GM23248 (cell line): ENCODE measurements around the gene CMYA5. TPM values are rescaled to one million over a fixed set of nuclear protein-coding genes. Genes with fewer than 3 reads are reported as not detected.
"Not testable (repeated sequence)": the region's sequence is repeated elsewhere in the genome, so short reads cannot be mapped to it uniquely, and the experiment has no call there.

Source experiments
- DNase-seq: peaks from one replicate; pipeline ENCODE4 v3.0.0-alpha.2; 2015
- H2AFZ ChIP-seq: fragments of 200-600 bp; sonication (generic); 2 replicates; pipeline ENCODE4 v1.6.1; 2016; ENCODE audit warnings: antibody characterized with exemption
- H3F3A ChIP-seq: fragments of 200-600 bp; sonication (generic); 2 replicates; pipeline ENCODE4 v1.6.1; 2016; ENCODE audit warnings: mild to moderate bottlenecking, antibody characterized with exemption, mixed run types; ENCODE audit not compliant: insufficient read depth
- H3K27ac ChIP-seq: fragments of 200-600 bp; sonication (generic); 2 replicates; pipeline ENCODE4 v1.5.1; 2016; ENCODE audit warnings: mild to moderate bottlenecking
- H3K27me3 ChIP-seq: fragments of 200-600 bp; sonication (generic); replicated peaks from 2 replicates; pipeline ENCODE4 v1.6.1; 2016; ENCODE audit warnings: mild to moderate bottlenecking; ENCODE audit not compliant: insufficient read depth
- H3K36me3 ChIP-seq: fragments of 200-600 bp; sonication (generic); 2 replicates; pipeline ENCODE4 v1.6.1; 2016; ENCODE audit warnings: low read depth, mild to moderate bottlenecking
- H3K4me1 ChIP-seq: fragments of 200-600 bp; sonication (generic); 2 replicates; pipeline ENCODE4 v1.6.1; 2016; ENCODE audit warnings: mild to moderate bottlenecking; ENCODE audit not compliant: insufficient read depth
- H3K4me2 ChIP-seq: fragments of 200-600 bp; sonication (generic); one replicate; pipeline ENCODE4 v1.6.1; 2016; ENCODE audit warnings: mild to moderate bottlenecking; ENCODE audit not compliant: unreplicated experiment
- H3K4me3 ChIP-seq: fragments of 200-600 bp; sonication (generic); 2 replicates; pipeline ENCODE4 v1.5.1; 2016; ENCODE audit warnings: mild to moderate bottlenecking
- H3K79me2 ChIP-seq: fragments of 200-600 bp; sonication (generic); 2 replicates; pipeline ENCODE4 v1.6.1; 2016; ENCODE audit warnings: mild to moderate bottlenecking; ENCODE audit not compliant: insufficient read depth
- H3K9ac ChIP-seq: fragments of 200-600 bp; sonication (generic); 2 replicates; pipeline ENCODE4 v1.6.1; 2016; ENCODE audit warnings: mild to moderate bottlenecking
- H3K9me2 ChIP-seq: fragments of 200-600 bp; sonication (generic); 2 replicates; pipeline ENCODE4 v1.6.1; 2016; ENCODE audit warnings: mixed run types, mild to moderate bottlenecking, moderate library complexity; ENCODE audit not compliant: insufficient read depth
- H3K9me3 ChIP-seq: fragments of 200-600 bp; sonication (generic); one replicate; pipeline ENCODE4 v1.6.1; 2017; ENCODE audit warnings: low read depth
- H4K20me1 ChIP-seq: fragments of 200-600 bp; sonication (generic); 2 replicates; pipeline ENCODE4 v1.6.0; 2016; ENCODE audit not compliant: insufficient read depth
- EZH2 ChIP-seq: fragments of 200-600 bp; sonication (generic); IDR thresholded peaks from 2 replicates; pipeline ENCODE4 v1.6.1; 2018; ENCODE audit warnings: antibody characterized with exemption, mild to moderate bottlenecking; ENCODE audit not compliant: insufficient read depth, poor library complexity, severe bottlenecking
- EZH2phosphoT487 ChIP-seq: fragments of 200-600 bp; sonication (generic); IDR thresholded peaks from 2 replicates; pipeline ENCODE4 v1.6.1; 2018; ENCODE audit warnings: antibody characterized with exemption, moderate library complexity, mild to moderate bottlenecking, low read depth; ENCODE audit not compliant: insufficient read depth
- WGBS, 2 experiments: methylation state at CpG; one replicate each; pipeline ENCODE4 v1.1.6; 2015 to 2017; ENCODE audit warnings: low lambda C conversion rate in 2 of 2, low coverage in 1 of 2; ENCODE audit errors: missing lambda C conversion rate in 2 of 2; 5-methylcytosine and 5-hydroxymethylcytosine counted together
- in situ Hi-C: fragments of 300-500 bp; cut with MboI; formaldehyde crosslinking; loops from 2 replicates; pipeline ENCODE4 v1.15.0; 2020
- polyA plus RNA-seq: library from polyadenylated mRNA; unstranded; fragments of >200 nt; fragmentation: Nextera tagmentation; extraction: Ambion mirVana; gene quantifications from 2 replicates; pipeline ENCODE4 v1.2.1, GENCODE V29; 2016
- total RNA-seq: library from RNA; depleted of rRNA; stranded (reverse); fragments of >200 nt; shearing (Covaris generic); gene quantifications from 2 replicates; pipeline ENCODE4 v1.2.3, GENCODE V29; 2014

CMYA5 gene
- total and polyA plus RNA-seq, 2 experiments from 2014 or later = 0.36 to 0.97 TPM

DNA sequence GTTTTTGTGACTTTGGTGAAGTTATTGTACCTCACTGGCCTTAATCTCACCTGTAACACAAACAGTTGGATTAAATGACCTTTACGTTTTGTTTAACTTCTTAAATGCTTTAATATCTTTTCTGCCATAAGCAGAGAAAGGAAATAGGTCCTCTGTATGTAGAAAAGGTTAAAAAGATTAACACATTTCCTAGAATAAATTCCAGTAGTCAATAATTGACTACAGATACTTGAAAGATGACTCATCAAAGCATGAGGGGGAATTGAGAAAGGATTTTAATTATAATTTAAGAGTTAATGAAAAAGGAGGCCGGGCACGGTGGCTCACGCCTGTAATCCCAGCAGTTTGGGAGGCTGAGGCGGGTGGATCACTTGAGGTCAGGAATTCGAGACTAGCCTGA is 35.8 kb upstream of the CMYA5 start:
- Histone ChIP-seq H3K9me2 (no peaks in the 10 kb centered on the region), H4K20me1 (no peaks in the 10 kb centered on the region), H3K79me2 (peaks cover under 1% of the 10 kb centered on the region; the same call in 1 of the 2 replicates), H2AFZ (no peak overlapping the region), H3K4me1 (no peaks in the 10 kb centered on the region), H3K27me3 (no peaks in the 10 kb centered on the region), H3K4me2 (no peak overlapping the region), H3F3A (no peaks in the 10 kb centered on the region), H3K27ac (no peak overlapping the region), H3K9me3 (no peaks in the 10 kb centered on the region), H3K36me3 (peaks cover 43% of the 10 kb centered on the region), H3K4me3 (no peak overlapping the region), H3K9ac (no peak overlapping the region)
- in situ Hi-C loops = no loop called here
- TF ChIP-seq EZH2 (no peak), EZH2phosphoT487 (no peak)
- 90 to 93% methylated on average over 6 of the region's 6 CpGs for whole genome bisulfite sequencing, 2 experiments
- no peak for DNase-seq

- Histone ChIP-seq H3K27me3 (no peaks in the 10 kb centered on the region), H2AFZ (no peak overlapping the region), H3F3A (no peaks in the 10 kb centered on the region), H3K36me3 (peaks cover 48% of the 10 kb centered on the region), H4K20me1 (no peaks in the 10 kb centered on the region), H3K79me2 (peaks cover 4% of the 10 kb centered on the region; the same call in 1 of the 2 replicates), H3K9me3 (no peaks in the 10 kb centered on the region), H3K9me2 (no peaks in the 10 kb centered on the region), H3K27ac (no peak overlapping the region), H3K4me3 (no peak overlapping the region), H3K9ac (no peak overlapping the region), H3K4me1 (no peaks in the 10 kb centered on the region), H3K4me2 (no peak overlapping the region)
- DNase-seq = no peak
- TF ChIP-seq EZH2 = no peak
- TF ChIP-seq EZH2phosphoT487 = no peak
- in situ Hi-C loops = no loop called here
- 56 to 72% methylated on average over 3 of the region's 3 CpGs for WGBS, 2 experiments
These were observed 26.4 kb upstream of the CMYA5 start for GRCh38 chr5:79663212-79663611.

- DNase-seq = no peak
- Histone ChIP-seq H3K9me2 (no peaks in the 10 kb centered on the region), H3K27me3 (no peaks in the 10 kb centered on the region), H4K20me1 (no peaks in the 10 kb centered on the region), H3F3A (no peaks in the 10 kb centered on the region), H3K27ac (no peak overlapping the region), H3K4me1 (no peaks in the 10 kb centered on the region), H3K9me3 (no peaks in the 10 kb centered on the region), H3K4me2 (no peak overlapping the region), H3K4me3 (no peak overlapping the region), H3K9ac (no peak overlapping the region), H2AFZ (no peak overlapping the region), H3K36me3 (peaks cover 30% of the 10 kb centered on the region), H3K79me2 (peaks cover 14% of the 10 kb centered on the region)
- in situ Hi-C loops = no loop called here
- TF ChIP-seq EZH2phosphoT487 (no peak), EZH2 (no peak)
- WGBS, 2 experiments = 86 to 90% methylated on average over 3 of the region's 3 CpGs
These were observed 22.9 kb upstream of the CMYA5 start for GRCh38 chr5:79666758-79667157.

- DNase-seq = no peak
- H3K9me2 ChIP-seq = no peaks in the 10 kb centered on the region
- H3K9me3 ChIP-seq = no peaks in the 10 kb centered on the region
- no peak overlapping the region for H3K4me3 ChIP-seq
- peaks cover 17% of the 10 kb centered on the region for H3K36me3 ChIP-seq
- H3K27ac ChIP-seq = no peak overlapping the region
- no peak overlapping the region for H3K9ac ChIP-seq
- H3F3A ChIP-seq = no peaks in the 10 kb centered on the region
- WGBS, 2 experiments = 97 to 100% methylated on average over 2 of the region's 2 CpGs
- no peaks in the 10 kb centered on the region for H3K4me1 ChIP-seq
- in situ Hi-C loops = no loop called here
- H3K27me3 ChIP-seq = no peaks in the 10 kb centered on the region
- no peak for TF ChIP-seq EZH2phosphoT487
- no peak for TF ChIP-seq EZH2
- H3K4me2 ChIP-seq = no peak overlapping the region
- H3K79me2 ChIP-seq = peaks cover 60% of the 10 kb centered on the region
- no peaks in the 10 kb centered on the region for H4K20me1 ChIP-seq
- no peak overlapping the region for H2AFZ ChIP-seq
These were observed 17.2 kb upstream of the CMYA5 start for GRCh38 chr5:79672392-79672791.

- H4K20me1 ChIP-seq, H3F3A ChIP-seq, H3K9ac ChIP-seq, H3K4me2 ChIP-seq, H3K4me1 ChIP-seq, H3K4me3 ChIP-seq, H3K9me3 ChIP-seq, H3K9me2 ChIP-seq, H2AFZ ChIP-seq, in situ Hi-C loops, H3K27ac ChIP-seq, H3K27me3 ChIP-seq: not testable (repeated sequence)
- H3K79me2 ChIP-seq = peaks cover 50% of the 10 kb centered on the region
- DNase-seq = peak; percentile 52
- H3K36me3 ChIP-seq = peaks cover 30% of the 10 kb centered on the region
- 86 to 90% methylated on average over 6 of the region's 6 CpGs for WGBS, 2 experiments
These were observed 13.3 kb upstream of the CMYA5 start for GRCh38 chr5:79676354-79676753.

- H3K27me3 ChIP-seq, H3K9ac ChIP-seq, H3K9me2 ChIP-seq, H3K4me3 ChIP-seq, H3K9me3 ChIP-seq, DNase-seq, H2AFZ ChIP-seq, H3K27ac ChIP-seq, H3K79me2 ChIP-seq, H4K20me1 ChIP-seq, in situ Hi-C loops, H3K4me2 ChIP-seq: not testable (repeated sequence)
- H3F3A ChIP-seq = peaks cover 10% of the 10 kb centered on the region
- WGBS, 2 experiments = 87 to 89% methylated on average over 3 of the region's 3 CpGs
- peaks cover 20% of the 10 kb centered on the region for H3K4me1 ChIP-seq
- peaks cover 42% of the 10 kb centered on the region for H3K36me3 ChIP-seq
These were observed 7.5 kb upstream of the CMYA5 start for GRCh38 chr5:79682102-79682501.
